H1 (cell line): ENCODE data around the gene SLC25A21. TPM values are rescaled to one million over a fixed set of nuclear protein-coding genes. Genes with fewer than 3 reads are reported as not detected.

ENCODE experiments used
- EGR1 ChIP-seq: IDR thresholded peaks from 2 replicates; pipeline ENCODE4 v1.6.1; 2011; ENCODE audit warnings: low read depth, low read length, borderline replicate concordance
- KDM4A ChIP-seq: IDR thresholded peaks from one replicate; pipeline ENCODE4 v1.7.1; 2012; ENCODE audit warnings: low read depth, mild to moderate bottlenecking, moderate library complexity, low read length, inconsistent platforms; ENCODE audit not compliant: severe bottlenecking
- SP4 ChIP-seq: IDR thresholded peaks from 2 replicates; pipeline ENCODE4 v1.6.1; 2012; ENCODE audit warnings: low read length, inconsistent platforms
- TAF1 ChIP-seq: IDR thresholded peaks from 2 replicates; pipeline ENCODE4 v1.6.1; 2011; ENCODE audit warnings: mild to moderate bottlenecking, low read depth, low read length
- polyA plus RNA-seq, 7 experiments: library from polyadenylated mRNA; depleted of rRNA in 3 of 7; stranded (reverse) in 5 of 7; unstranded in 2 of 7; fragments of >200 nt in 5 of 7; fragments of 200-250 nt in 2 of 7; gene quantifications; 1 replicate in 5 of 7; 2 replicates in 1 of 7; 4 replicates in 1 of 7; pipeline versions ENCODE4 v1.2.1 to v1.2.3, GENCODE V29; 2011 to 2013; ENCODE audit warnings: missing spikeins in 2 of 7, mixed read lengths in 2 of 7
- total RNA-seq: library from RNA; stranded (reverse); fragmentation: NEBNext Ultra II Directional; extraction: Animal tissue kit (Norgen Biotek cat#: 25700); gene quantifications from 2 replicates; pipeline ENCODE4 v1.2.1, GENCODE V29; 2021
- TF ChIP-seq, protein P1 (sequence below): IDR thresholded peaks from 2 replicates; pipeline ENCODE4 v1.6.1; 2012; ENCODE audit warnings: inconsistent platforms

SLC25A21 gene
- total and polyA plus RNA-seq, 2 of the 8 experiments (the other 6 are each of a cell fraction or from before 2014, with no cell fraction given) = 6.9 to 15.7 TPM

DNA sequence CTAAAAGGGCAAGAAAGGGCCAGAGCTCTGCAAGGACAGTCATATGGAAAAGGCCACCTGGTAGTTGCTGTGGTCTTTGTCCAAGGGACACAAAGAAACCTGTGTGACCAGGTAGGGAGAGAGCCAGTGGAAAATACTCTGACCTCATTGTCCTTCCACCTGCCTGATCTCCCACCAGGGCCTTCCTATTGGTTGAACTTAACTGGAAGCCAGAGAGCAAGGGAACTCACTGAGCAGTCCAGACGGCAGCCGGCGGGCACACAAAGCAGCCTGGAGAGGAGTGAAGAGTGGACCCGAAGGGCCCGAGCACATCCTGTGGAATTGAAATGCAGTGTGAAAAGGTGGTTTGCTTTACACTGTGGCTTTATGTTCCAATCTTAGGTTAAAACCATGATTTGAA, 120.7 kb downstream of the SLC25A21 start (continued):
- TF ChIP-seq, protein P1, sequence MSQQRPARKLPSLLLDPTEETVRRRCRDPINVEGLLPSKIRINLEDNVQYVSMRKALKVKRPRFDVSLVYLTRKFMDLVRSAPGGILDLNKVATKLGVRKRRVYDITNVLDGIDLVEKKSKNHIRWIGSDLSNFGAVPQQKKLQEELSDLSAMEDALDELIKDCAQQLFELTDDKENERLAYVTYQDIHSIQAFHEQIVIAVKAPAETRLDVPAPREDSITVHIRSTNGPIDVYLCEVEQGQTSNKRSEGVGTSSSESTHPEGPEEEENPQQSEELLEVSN = no peak
- TF ChIP-seq EGR1 (no peak), TAF1 (no peak), SP4 (no peak), KDM4A (no peak)
